HS-27A (cell line): Measurements from ENCODE around the gene STN1.
"Not testable (repeated sequence)": the region's sequence is repeated elsewhere in the genome, so short reads cannot be mapped to it uniquely, and the experiment has no call there.

Experiments
- DNase-seq: peaks from one replicate; pipeline ENCODE4 v3.0.0-alpha.2; 2012; ENCODE audit warnings: low read depth, missing footprints

The STN1 gene

DNA sequence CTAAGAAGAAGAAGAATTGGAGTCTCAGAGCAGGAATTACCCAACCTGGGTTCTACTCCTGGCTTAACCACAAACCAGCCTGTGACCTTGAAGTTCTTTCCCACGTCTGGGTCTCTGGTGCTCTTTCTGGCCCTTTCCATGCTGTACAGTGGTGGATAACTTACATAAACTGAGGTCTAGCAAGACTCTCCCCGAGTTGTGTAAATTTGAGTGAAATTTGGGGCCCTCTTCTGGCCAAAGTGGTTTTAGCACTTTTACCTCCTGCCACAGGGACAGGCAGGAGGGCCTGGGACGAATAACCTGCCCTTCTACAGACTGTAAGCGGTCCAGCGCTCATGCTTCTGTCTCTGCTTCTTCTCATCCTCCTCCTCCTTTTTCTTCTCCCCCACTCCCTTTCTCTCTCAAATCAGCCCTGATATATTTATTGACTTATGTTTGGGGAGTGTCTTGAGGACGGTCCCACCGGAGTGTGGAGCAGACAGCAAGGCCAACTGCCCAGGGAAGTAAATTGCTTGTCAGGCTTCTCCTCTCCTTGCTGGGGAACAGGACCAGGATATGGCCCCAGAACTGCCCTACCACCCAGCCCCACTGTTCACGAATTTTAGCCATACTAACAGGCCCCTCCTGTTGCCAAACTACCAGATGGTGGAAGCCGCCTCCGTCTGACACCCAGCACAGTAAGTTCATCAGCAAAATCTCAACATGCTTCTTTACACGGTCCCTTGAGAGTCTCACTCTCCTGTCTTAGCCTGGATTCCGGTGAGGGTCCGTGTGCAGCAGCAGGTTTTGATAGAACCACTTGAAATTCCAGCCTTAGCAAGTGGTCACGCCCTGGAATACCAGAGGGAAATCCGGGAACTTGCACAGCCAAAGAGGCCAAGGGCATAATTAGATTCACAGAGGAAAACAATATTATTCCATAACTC lies 58.6 kb downstream of the STN1 start:
- DNase-seq = no peak

- no peak for DNase-seq
Measured at GRCh38 chr10:103858360-103858759, 59.6 kb downstream of the STN1 start.

DNA sequence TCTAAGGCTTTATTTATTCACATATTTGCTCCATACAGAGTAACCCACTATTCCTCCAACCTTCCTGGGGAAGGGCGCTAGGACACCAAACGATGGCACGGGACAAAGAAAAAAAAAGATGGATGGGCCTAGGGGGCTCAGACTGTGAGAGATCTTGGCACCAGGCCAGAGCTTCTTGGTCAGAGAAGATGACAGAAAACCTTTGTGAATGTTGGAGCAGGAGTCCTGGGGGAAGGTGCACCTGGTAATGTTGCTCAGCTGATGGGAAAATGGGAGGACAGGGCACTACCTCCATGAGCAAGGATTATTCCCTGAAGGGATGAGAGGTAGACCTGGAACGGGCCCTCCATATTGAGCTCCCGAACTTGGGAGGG lies 61.2 kb downstream of the STN1 start:
- no peak for DNase-seq

DNA sequence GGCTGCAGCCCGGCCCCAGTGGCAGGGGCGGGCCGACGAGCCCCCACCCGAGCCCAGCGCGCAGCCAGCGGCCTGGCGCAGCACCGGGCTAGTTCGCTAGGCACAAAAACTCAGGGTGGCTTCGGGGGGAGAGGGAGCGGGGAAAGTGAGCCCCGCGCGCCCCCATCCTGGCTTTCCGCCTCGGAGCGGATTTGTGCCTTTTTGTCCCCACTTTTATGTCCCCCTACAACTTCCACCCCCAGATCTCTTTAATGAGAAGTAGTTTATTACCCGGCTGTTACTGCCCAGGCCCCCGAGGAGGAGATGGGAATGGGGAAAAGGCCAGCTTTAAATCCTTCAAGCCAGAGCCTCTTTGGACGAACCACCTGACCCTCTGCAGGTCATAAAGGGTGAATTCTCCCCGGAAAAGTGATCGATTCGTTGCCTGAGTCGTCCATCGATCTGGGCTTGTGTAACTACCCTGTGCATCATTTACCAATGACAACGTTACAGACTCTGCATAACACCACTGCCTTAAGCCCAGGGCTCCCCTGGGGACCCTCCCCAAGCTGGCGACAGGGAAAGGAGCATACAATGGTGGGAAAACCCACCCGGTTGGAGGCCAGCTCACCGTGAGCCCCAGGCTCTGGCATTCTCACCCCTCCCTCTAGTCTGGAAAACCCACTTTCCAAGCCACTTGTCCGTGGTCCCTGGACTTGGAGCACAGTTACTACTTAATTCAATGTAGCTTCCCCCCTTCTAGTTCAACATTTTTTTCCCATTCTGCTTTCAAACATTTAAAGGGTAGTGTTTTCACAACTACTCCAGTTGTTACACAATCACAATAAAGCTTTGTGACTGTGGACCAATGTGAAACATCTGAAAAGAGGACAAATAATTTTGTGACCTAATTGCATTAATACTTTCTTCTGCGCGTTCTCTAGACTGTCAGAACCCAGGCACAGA lies 61.9 kb downstream of the STN1 start:
- no peak for DNase-seq

DNA sequence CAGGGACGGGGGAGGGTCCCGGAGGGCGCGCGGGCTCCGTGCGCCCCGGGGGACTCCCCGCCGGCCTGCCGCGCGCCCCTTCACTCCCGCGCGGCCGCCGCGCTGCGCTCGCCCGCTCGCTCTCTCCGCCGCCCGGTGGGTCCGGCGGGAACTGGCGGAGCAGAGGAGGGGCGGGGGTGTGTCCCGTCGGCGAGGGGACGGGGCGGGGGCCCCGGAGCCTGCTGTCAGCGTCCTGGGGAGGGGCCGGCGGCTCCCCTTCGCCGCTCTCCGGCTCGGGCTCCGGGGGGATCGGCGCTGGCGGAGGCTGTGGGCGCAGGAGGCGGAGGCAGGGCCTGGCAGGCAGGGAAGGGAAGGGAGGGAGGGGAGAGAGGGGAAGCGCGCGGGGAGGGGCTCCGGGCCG lies 62.6 kb downstream of the STN1 start, which contains the start of gene SH3PXD2A:
Gene SH3PXD2A, minus strand, starts transcription at position 153 of the 400 bp plus-strand sequence. CDS start 310 bp downstream, outside the sequence.
- no peak for DNase-seq

DNA sequence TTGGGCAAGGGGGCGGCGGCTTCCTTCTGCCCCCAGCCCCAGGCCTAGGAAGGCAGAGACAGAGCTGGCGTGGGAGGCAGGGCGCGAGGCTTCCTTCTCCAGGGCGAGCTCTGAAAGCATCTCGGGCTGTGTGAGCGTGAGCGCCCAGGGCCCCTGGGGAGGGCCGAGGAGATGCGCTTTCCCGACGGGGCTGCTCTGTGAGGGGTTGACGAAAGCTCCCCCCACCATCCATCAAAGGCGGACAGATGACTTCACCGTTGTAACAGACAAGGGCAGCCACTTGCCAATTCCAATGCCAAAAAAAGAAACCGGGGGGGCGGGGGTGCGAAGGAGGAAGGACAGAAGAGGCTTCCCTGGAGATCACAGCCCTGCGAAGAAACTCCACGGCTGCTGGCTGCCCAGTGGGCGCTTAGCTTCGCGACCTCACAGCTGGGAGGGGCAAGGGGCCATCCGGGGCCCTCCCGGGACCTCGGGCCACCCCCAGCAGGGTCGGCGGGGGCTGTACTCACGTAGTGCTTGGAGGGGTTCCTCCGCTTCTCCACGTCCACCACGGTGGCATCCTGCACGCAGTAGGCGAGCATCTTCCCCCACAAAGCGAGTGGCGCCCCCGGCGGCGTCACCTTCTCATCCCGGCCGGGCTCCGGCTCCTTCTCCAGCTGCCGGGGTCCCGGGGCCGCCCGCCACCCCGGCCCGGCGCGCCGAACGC lies 63.1 kb downstream of the STN1 start:
- DNase-seq = no peak

DNA sequence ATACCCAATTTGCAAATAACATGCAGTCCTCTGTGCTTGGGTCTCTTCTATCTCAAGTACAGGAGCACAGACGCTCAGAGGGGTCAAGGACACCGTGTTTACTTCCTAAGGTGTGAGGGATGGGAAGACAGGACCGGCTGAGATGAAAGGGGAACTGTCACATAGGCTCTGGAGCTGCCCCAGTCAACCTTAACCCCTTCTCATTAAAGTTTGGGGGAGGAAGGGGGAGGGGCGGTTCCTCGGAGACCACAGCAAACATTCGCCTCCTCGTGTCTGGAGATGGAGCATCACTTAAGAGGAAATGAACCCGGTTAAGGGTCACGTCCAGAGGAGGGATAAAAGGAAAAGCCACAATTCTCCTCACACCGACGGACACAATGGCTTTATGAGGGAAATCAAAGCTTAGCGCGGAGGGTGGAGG lies 63.7 kb downstream of the STN1 start:
- no peak for DNase-seq

- DNase-seq = no peak
Measured at GRCh38 chr10:103853428-103854264, 64.3 kb downstream of the STN1 start.

DNA sequence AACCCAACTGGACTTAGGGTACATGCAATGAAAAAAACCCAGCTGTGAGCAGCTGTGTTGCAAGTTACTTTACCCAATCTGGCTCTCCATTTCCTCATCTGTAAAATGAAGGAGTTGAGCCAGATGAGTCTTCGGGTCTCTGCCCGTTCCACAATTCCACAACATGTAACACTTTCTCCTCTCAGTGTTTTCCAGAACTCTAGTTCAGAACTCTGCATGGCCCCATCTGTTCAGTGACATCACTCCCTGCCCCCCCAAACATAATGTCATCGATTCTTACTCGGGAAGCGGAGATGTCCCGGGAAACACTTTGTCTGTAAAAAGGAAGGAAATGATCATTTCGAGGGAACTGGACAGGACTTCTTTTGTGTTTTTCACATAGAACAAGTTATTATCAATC lies 65.1 kb downstream of the STN1 start:
- DNase-seq = no peak

DNA sequence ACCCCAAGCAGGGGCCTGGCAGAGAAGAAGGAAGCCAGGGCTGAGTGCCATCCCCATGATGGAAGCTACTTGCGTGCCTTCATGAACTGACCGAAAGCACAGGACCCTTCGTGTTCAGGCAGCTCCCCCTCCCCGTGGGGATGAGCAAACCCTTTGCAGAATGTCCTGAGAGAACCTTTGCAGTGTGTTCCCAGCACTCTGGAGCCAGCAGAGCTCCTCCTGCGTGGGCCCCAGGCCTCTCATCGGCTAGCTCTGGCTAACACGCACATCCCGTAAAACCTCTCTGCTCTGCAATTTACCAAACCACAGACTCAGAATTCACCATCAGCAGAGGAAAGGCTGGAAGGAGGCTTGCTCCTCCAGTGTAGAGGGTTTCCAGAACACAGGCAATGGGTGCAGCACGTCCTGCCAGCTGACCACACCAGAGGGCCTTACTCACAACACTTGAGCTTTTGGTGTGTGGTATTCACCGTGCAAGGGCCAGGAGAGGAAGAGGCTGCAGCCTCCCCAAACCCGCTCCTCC lies 65.7 kb downstream of the STN1 start:
- DNase-seq = no peak

GRCh38 chr10:103851261-103851660 lies 66.7 kb downstream of the STN1 start:
- DNase-seq = no peak

DNA sequence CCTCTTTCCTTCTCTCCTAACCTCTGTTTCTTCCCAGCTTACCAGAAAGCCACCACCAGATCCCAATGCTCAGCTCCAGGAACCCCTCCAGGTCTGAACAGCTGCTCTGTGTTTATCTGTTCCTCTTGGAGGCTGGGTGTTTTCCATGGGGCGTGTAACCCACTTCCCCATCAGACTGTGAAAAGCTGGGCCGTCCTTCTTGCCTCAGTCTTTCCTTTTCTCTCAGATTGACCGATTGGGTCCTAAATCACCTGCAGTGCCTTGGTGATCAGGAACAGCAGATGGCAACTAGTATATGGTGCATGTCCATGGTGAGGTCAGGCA lies 67.5 kb downstream of the STN1 start:
- DNase-seq = no peak

- no peak for DNase-seq
Measured at GRCh38 chr10:103849880-103850571, 68.0 kb downstream of the STN1 start.

GRCh38 chr10:103849212-103849877 lies 68.6 kb downstream of the STN1 start:
- no peak for DNase-seq

GRCh38 chr10:103847909-103848468 lies 70.0 kb downstream of the STN1 start:
- no peak for DNase-seq

GRCh38 chr10:103847346-103847745 lies 70.6 kb downstream of the STN1 start:
- no peak for DNase-seq

DNA sequence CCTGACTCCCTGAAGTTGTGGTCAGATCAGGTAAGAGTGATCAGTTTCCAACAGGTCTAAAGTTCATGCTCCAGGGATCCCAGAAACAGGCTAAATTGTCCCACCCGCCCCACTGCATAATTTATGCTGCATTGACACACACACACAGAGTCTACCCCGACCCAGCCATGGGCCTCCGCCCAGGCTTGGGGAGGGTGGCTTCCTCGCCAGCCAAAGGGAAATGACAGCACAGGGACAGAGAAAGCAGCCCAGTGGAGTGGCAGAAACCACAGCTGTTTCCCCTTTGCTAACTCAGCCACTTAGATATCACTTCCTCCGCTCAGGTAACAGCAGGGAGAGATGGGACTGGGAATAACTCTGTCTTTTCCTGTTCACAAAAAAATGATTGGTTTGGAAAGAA lies 72.0 kb downstream of the STN1 start:
- DNase-seq = no peak

- not testable (repeated sequence) for DNase-seq
Measured at GRCh38 chr10:103845346-103845745, 72.6 kb downstream of the STN1 start.

- DNase-seq = no peak
Measured at GRCh38 chr10:103843854-103844570, 74.0 kb downstream of the STN1 start.
